Heart left ventricle (tissue), 16 donors: Measurements from ENCODE around the gene MYO18B. TPM values are rescaled to one million over a fixed set of nuclear protein-coding genes. Genes with fewer than 3 reads are reported as not detected.

Experiments used
- ATAC-seq, 4 donors: fragments of 200-7000 bp; cut with Tn5 transposase; one replicate each; pipeline ENCODE4 v1.9.1; 2020 to 2022; ENCODE audit warnings: moderate library complexity in 4 of 4, mild to moderate bottlenecking in 3 of 4, moderate number of reproducible peaks in 1 of 4
- DNase-seq, 5 donors: peaks; one replicate each; pipeline ENCODE4 v3.0.0-alpha.2; 2020
- H3K27ac ChIP-seq, 12 donors: fragments of 200-600 bp; sonication (generic) in 4 of 12; one replicate each; pipeline versions ENCODE4 v1.5.0 to v1.8.0; 2016 to 2022; ENCODE audit warnings: mild to moderate bottlenecking in 2 of 12
- H3K27me3 ChIP-seq, 9 donors: fragments of 200-600 bp; sonication (generic) in 2 of 9; one replicate each; pipeline versions ENCODE4 v1.5.1 to v1.8.0; 2016 to 2022; ENCODE audit warnings: mild to moderate bottlenecking in 3 of 9
- H3K36me3 ChIP-seq, 9 donors: fragments of 200-600 bp; sonication (generic) in 2 of 9; one replicate each; pipeline versions ENCODE4 v1.5.0 to v1.8.0; 2018 to 2022; ENCODE audit warnings: mild to moderate bottlenecking in 2 of 9
- H3K4me1 ChIP-seq, 12 donors: fragments of 200-600 bp; sonication (generic) in 4 of 12; one replicate each; pipeline versions ENCODE4 v1.5.0 to v1.8.0; 2016 to 2022; ENCODE audit warnings: mild to moderate bottlenecking in 3 of 12
- H3K4me3 ChIP-seq, 12 donors: fragments of 200-600 bp; sonication (generic) in 4 of 12; one replicate each; pipeline versions ENCODE4 v1.5.0 to v1.8.0; 2017 to 2022; ENCODE audit warnings: mild to moderate bottlenecking in 9 of 12, moderate library complexity in 4 of 12
- H3K9me3 ChIP-seq, 12 donors: fragments of 200-600 bp; sonication (generic) in 4 of 12; one replicate each; pipeline versions ENCODE4 v1.5.0 to v1.8.0; 2016 to 2022; ENCODE audit warnings: mild to moderate bottlenecking in 1 of 12
- CTCF ChIP-seq, 12 donors: fragments of 200-600 bp; sonication (generic) in 4 of 12; IDR thresholded peaks; one replicate each; pipeline versions ENCODE4 v1.5.0 to v1.8.0; 2018 to 2022; ENCODE audit warnings: antibody characterized with exemption in 12 of 12, mild to moderate bottlenecking in 5 of 12
- POLR2A ChIP-seq, 2 donors: fragments of 450-650 bp; IDR thresholded peaks; one replicate each; pipeline ENCODE4 v1.6.1; 2017; ENCODE audit warnings: antibody characterized with exemption in 2 of 2, mild to moderate bottlenecking in 2 of 2, moderate library complexity in 2 of 2
- WGBS, 4 donors: extraction: QIAGEN DNeasy Blood & Tissue Kit in 2 of 4; methylation state at CpG; one replicate each; pipeline versions ENCODE4 v1.1.5 to v1.1.7; 2013 to 2018; 5-methylcytosine and 5-hydroxymethylcytosine counted together
- intact Hi-C, 10 donors: fragments of 100-400 bp; cut with DNase I; formaldehyde crosslinking; loops; one replicate each; pipeline versions ENCODE4 v1.11.1 to v1.14.2; 2022
- polyA plus RNA-seq, 2 donors: library from polyadenylated mRNA; stranded (reverse); fragments of 200-250 nt; gene quantifications; one replicate each; pipeline ENCODE4 v1.2.3, GENCODE V29; 2013
- total RNA-seq, 9 donors: library from RNA; depleted of rRNA in 2 of 9; stranded (reverse); fragments of >200 nt in 2 of 9; fragmentation: NEBNext Ultra II Directional in 3 of 9; extraction: Animal tissue kit (Norgen Biotek cat#: 25700) in 3 of 9; gene quantifications; one replicate each; pipeline versions ENCODE4 v1.1.0 to v1.2.4, GENCODE V29; 2016 to 2023
- donor health status: ischemic (EF 13 %, LVEDD 7.1; RV severe dilation, severe dysfunction).
- donor health status: healthy with polysubstance abuse.
- donor health status: DM: no; HTN: yes; CAD: no.
- donor health status: DM: no; HTN: no; CAD: no.
- donor health status: ischemic (EF 25% LVEDD 6.9; RV normal size, moderate dysfunction).
- donor health status: ischemic (EF 25% LVEDD 5.7; RV mildly dilated, moderate dysfunction).
- donor health status: healthy.
- donor health status: DM: yes; HTN: yes; CAD: no.
- donor health status: ischemic (EF 35%, LVEDD 5.7; RV mildly dilated, moderate dysfunction).
- donor health status: nonischemic (EF 11% LVEDD 7.7; RV severe dilation, severe dysfunction).
- donor health status: DM: yes; HTN: yes; CAD: no.
- donor health status: PGD.
- donor health status: ischemic (EF 29% LVEDD 5.4; RV normal size, mild dysfunction).
- donor health status: nonischemic (EF 23%, LVEDD 6.1; RV moderate dilation, normal function).

The MYO18B gene
- total and polyA plus RNA-seq, 11 donors: 140 to 301 (median 193) TPM

GRCh38 chr22:25881210-25881755 is 139.3 kb downstream of the MYO18B start:
- H3K4me1 ChIP-seq: no peaks in the 10 kb centered on the region
- H3K4me3 ChIP-seq: no peak overlapping the region
- no peaks in the 10 kb centered on the region for H3K27me3 ChIP-seq
- DNase-seq (no peak), ATAC-seq (no peak)
- H3K9me3 ChIP-seq: no peaks in the 10 kb centered on the region
- TF ChIP-seq POLR2A (IDR thresholded peaks at IDR 0.05): no peak
- no peak for TF ChIP-seq CTCF (IDR thresholded peaks at IDR 0.05)
- H3K27ac ChIP-seq: no peak overlapping the region
- WGBS, 4 donors: 54 to 68% (median 65%) methylated on average over 8 of the region's 8 CpGs
- intact Hi-C loops: no loop called here
- peaks cover 0 to 82% (median 8%) of the 10 kb centered on the region in 9 donors for H3K36me3 ChIP-seq

GRCh38 chr22:25882360-25882759 is 140.4 kb downstream of the MYO18B start:
- peaks cover 0 to 71% (median 8%) of the 10 kb centered on the region in 9 donors for H3K36me3 ChIP-seq

GRCh38 chr22:25883482-25884033 is 141.6 kb downstream of the MYO18B start:
- Histone ChIP-seq H3K4me1 (no peaks in the 10 kb centered on the region), H3K27me3 (no peaks in the 10 kb centered on the region), H3K4me3 (no peak overlapping the region), H3K27ac (no peak overlapping the region), H3K36me3 (peaks cover 0 to 60% (median 4%) of the 10 kb centered on the region in 9 donors), H3K9me3 (no peaks in the 10 kb centered on the region)
- WGBS, 4 donors: 45 to 60% (median 54%) methylated on average over 5 of the region's 5 CpGs
- intact Hi-C loops: no loop called here
- ATAC-seq: no peak
- DNase-seq: no peak
- TF ChIP-seq POLR2A (IDR thresholded peaks at IDR 0.05): no peak
- TF ChIP-seq CTCF (IDR thresholded peaks at IDR 0.05): no peak

More at GRCh38 chr22:25882360-25882759, 140.4 kb downstream of the MYO18B start:
- ATAC-seq (no peak), DNase-seq (no peak)
- TF ChIP-seq CTCF (IDR thresholded peaks at IDR 0.05) (no peak), POLR2A (IDR thresholded peaks at IDR 0.05) (no peak)
- Histone ChIP-seq H3K4me1 (no peaks in the 10 kb centered on the region), H3K27ac (no peak overlapping the region), H3K4me3 (no peak overlapping the region), H3K27me3 (no peaks in the 10 kb centered on the region), H3K9me3 (no peaks in the 10 kb centered on the region)
- intact Hi-C loops: no loop called here
- 60 to 66% (median 62%) methylated on average over 2 of the region's 2 CpGs for WGBS, 4 donors

GRCh38 chr22:25884121-25884520 is 142.1 kb downstream of the MYO18B start:
- no peaks in the 10 kb centered on the region for H3K9me3 ChIP-seq
- H3K36me3 ChIP-seq: peaks cover 0 to 55% (median 1%) of the 10 kb centered on the region in 9 donors
- no peaks in the 10 kb centered on the region for H3K4me1 ChIP-seq
- no peaks in the 10 kb centered on the region for H3K27me3 ChIP-seq
- no peak for ATAC-seq
- 69 to 84% (median 76%) methylated on average over 2 to 4 of the region's 4 CpGs for WGBS, 4 donors
- no peak overlapping the region for H3K4me3 ChIP-seq
- no peak overlapping the region for H3K27ac ChIP-seq
- no peak for DNase-seq
- intact Hi-C loops: no loop called here
- TF ChIP-seq CTCF (IDR thresholded peaks at IDR 0.05): no peak
- no peak for TF ChIP-seq POLR2A (IDR thresholded peaks at IDR 0.05)
